ENCODE measurements around the gene NBAS. TPM values are rescaled to one million over a fixed set of nuclear protein-coding genes. Genes with fewer than 3 reads are reported as not detected.
A peak's percentile ranks its signal among the peaks of the same experiment; 100 is the strongest.

NBAS gene
- polyA plus RNA-seq, 1 donor from 2014 or later = 31.9 TPM

DNA sequence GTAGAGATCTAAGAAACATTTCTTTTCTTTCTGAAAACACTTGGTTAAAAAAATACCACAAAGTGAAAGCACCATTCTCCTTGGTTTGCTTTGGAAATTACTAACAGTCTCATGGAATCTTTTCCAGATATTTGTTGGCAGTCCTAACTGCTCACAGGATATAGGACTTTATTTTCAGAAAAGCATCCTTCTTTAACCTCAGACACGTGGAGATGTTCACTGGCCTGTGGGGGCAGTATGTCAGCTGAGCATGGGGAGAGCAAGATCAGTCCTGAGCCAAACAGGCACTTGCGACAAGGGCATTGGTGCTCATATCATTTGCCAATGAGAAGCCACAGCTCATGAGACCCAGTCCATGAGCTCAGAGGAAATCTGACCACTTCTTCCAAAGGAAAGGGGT, 371.9 kb downstream of the NBAS start:
- peak overlapping the region; percentile 46 for H3K27ac ChIP-seq (ENCODE audit: low read length)
- no peaks in the 10 kb centered on the region for H3K9me3 ChIP-seq (ENCODE audit: low read length)
- H3K36me3 ChIP-seq (ENCODE audit: insufficient read depth, low read length) = no peaks in the 10 kb centered on the region
- no peak overlapping the region for H2AFZ ChIP-seq (ENCODE audit: low read depth, low read length)
- TF ChIP-seq SMC3 (conservative IDR thresholded peaks at IDR 0.05; ENCODE audit: poor library complexity) (no peak), RAD21 (conservative IDR thresholded peaks at IDR 0.05) (no peak), MXI1 (conservative IDR thresholded peaks at IDR 0.05; ENCODE audit: poor library complexity, severe bottlenecking) (no peak), EZH2 (IDR thresholded peaks at IDR 0.05; ENCODE audit: borderline replicate concordance, insufficient read depth, low read length, poor library complexity, severe bottlenecking) (no peak), POLR2AphosphoS5 (IDR thresholded peaks at IDR 0.05) (no peak), TAF1 (IDR thresholded peaks at IDR 0.05; ENCODE audit: low read depth) (no peak), EP300 (conservative IDR thresholded peaks at IDR 0.05; ENCODE audit: poor library complexity, severe bottlenecking) (no peak)
- TF ChIP-seq, protein P1, sequence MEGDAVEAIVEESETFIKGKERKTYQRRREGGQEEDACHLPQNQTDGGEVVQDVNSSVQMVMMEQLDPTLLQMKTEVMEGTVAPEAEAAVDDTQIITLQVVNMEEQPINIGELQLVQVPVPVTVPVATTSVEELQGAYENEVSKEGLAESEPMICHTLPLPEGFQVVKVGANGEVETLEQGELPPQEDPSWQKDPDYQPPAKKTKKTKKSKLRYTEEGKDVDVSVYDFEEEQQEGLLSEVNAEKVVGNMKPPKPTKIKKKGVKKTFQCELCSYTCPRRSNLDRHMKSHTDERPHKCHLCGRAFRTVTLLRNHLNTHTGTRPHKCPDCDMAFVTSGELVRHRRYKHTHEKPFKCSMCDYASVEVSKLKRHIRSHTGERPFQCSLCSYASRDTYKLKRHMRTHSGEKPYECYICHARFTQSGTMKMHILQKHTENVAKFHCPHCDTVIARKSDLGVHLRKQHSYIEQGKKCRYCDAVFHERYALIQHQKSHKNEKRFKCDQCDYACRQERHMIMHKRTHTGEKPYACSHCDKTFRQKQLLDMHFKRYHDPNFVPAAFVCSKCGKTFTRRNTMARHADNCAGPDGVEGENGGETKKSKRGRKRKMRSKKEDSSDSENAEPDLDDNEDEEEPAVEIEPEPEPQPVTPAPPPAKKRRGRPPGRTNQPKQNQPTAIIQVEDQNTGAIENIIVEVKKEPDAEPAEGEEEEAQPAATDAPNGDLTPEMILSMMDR (IDR thresholded peaks at IDR 0.05; ENCODE audit: poor library complexity, severe bottlenecking) = no peak
- TF ChIP-seq, protein P2, sequence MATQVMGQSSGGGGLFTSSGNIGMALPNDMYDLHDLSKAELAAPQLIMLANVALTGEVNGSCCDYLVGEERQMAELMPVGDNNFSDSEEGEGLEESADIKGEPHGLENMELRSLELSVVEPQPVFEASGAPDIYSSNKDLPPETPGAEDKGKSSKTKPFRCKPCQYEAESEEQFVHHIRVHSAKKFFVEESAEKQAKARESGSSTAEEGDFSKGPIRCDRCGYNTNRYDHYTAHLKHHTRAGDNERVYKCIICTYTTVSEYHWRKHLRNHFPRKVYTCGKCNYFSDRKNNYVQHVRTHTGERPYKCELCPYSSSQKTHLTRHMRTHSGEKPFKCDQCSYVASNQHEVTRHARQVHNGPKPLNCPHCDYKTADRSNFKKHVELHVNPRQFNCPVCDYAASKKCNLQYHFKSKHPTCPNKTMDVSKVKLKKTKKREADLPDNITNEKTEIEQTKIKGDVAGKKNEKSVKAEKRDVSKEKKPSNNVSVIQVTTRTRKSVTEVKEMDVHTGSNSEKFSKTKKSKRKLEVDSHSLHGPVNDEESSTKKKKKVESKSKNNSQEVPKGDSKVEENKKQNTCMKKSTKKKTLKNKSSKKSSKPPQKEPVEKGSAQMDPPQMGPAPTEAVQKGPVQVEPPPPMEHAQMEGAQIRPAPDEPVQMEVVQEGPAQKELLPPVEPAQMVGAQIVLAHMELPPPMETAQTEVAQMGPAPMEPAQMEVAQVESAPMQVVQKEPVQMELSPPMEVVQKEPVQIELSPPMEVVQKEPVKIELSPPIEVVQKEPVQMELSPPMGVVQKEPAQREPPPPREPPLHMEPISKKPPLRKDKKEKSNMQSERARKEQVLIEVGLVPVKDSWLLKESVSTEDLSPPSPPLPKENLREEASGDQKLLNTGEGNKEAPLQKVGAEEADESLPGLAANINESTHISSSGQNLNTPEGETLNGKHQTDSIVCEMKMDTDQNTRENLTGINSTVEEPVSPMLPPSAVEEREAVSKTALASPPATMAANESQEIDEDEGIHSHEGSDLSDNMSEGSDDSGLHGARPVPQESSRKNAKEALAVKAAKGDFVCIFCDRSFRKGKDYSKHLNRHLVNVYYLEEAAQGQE (IDR thresholded peaks at IDR 0.05; ENCODE audit: borderline replicate concordance) = no peak
- H4K20me1 ChIP-seq (ENCODE audit: insufficient read depth) = no peaks in the 10 kb centered on the region
- no peaks in the 10 kb centered on the region for H3K79me2 ChIP-seq (replicated peaks; ENCODE audit: insufficient read depth, low read length)
- no peaks in the 10 kb centered on the region for H3F3A ChIP-seq (ENCODE audit: insufficient read depth, low read length, poor library complexity, severe bottlenecking)
- no peak overlapping the region for H3K4me2 ChIP-seq (ENCODE audit: low read length)
- no peaks in the 10 kb centered on the region for H3K9me2 ChIP-seq (ENCODE audit: insufficient read depth, low read length)
- no peak overlapping the region for H3K4me3 ChIP-seq (ENCODE audit: low read length)
- H3K27me3 ChIP-seq (ENCODE audit: insufficient read depth, low read depth, low read length) = no peaks in the 10 kb centered on the region
- H3K9ac ChIP-seq (ENCODE audit: low read length) = no peak overlapping the region

DNA sequence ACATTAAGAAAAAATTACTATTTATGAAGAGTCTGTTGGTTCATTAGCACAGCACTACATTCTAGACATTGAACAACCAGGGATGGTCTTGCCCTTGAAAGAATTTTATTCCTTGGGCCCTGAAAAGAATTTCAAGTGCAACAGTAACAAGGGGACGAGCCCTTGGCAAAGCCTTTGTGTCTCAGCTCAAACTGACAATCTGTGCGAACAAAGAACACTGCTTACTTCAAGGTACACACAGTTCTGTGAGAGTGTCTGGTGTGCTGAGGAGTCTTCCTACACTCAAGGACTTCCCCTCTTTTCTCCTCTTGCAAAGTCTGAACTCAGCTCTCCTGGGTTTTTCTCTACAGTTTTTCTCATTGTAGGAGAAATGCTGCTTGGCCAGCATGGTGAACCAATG, 373.4 kb downstream of the NBAS start:
- Histone ChIP-seq H4K20me1 (ENCODE audit: insufficient read depth) (no peaks in the 10 kb centered on the region), H3K4me2 (ENCODE audit: low read length) (no peak overlapping the region), H3K9ac (ENCODE audit: low read length) (no peak overlapping the region), H3K27me3 (ENCODE audit: insufficient read depth, low read depth, low read length) (no peaks in the 10 kb centered on the region), H3K9me2 (ENCODE audit: insufficient read depth, low read length) (no peaks in the 10 kb centered on the region), H3K79me2 (replicated peaks; ENCODE audit: insufficient read depth, low read length) (no peaks in the 10 kb centered on the region), H3K27ac (ENCODE audit: low read length) (no peak overlapping the region), H3K9me3 (ENCODE audit: low read length) (no peaks in the 10 kb centered on the region), H2AFZ (ENCODE audit: low read depth, low read length) (no peak overlapping the region), H3K4me3 (ENCODE audit: low read length) (no peak overlapping the region), H3F3A (ENCODE audit: insufficient read depth, low read length, poor library complexity, severe bottlenecking) (no peaks in the 10 kb centered on the region), H3K36me3 (ENCODE audit: insufficient read depth, low read length) (no peaks in the 10 kb centered on the region)
- TF ChIP-seq POLR2AphosphoS5 (IDR thresholded peaks at IDR 0.05) (no peak), EZH2 (IDR thresholded peaks at IDR 0.05; ENCODE audit: borderline replicate concordance, insufficient read depth, low read length, poor library complexity, severe bottlenecking) (no peak), RAD21 (conservative IDR thresholded peaks at IDR 0.05) (no peak), TAF1 (IDR thresholded peaks at IDR 0.05; ENCODE audit: low read depth) (no peak)

Measured in neural cell (in vitro differentiated cells).